ENCODE measurements around the gene KCTD2. TPM values are rescaled to one million over a fixed set of nuclear protein-coding genes. Genes with fewer than 3 reads are reported as not detected.

KCTD2 gene
- total RNA-seq, 1 donor from 2014 or later, result 22.3 TPM

DNA sequence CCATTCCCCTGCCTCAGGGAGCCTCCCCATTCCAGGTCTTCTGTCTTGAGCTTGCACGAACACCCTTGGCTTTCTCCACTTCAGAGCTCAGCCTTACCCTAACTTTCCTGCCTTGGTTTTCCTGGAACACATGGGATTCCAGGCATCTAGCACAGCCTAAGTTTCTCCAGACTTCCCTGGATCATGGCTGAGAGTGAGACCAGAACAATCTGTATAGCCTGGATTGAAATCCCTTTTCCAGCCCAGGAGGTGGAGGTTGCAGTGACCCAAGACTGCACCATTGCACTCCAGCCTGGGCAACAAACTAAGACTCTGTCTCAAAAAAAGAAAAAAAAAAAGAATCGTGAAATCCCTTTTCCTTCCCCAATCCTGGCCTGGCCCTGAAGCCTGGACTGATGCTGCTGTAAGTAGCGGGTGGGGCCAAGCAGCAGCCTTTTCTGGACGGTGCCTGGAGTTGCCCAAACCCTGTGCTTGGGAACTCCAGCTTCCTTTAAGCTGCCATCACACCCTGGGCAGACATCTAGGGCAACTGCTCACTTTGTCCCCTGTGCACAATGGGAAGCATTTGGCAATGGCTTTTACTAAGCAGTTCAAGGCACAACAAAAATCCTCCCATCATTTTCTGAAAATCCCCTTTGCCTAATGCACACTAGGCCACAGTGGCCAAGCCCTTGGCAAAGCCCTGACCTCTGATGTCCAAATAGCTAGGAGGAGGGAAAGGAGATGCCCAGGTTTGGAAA lies 28.7 kb downstream of the KCTD2 start:
- Mint-ChIP-seq H3K9me3 (ENCODE audit: unreplicated experiment) (no peaks in the 10 kb centered on the region), H3K36me3 (ENCODE audit: unreplicated experiment) (no peaks in the 10 kb centered on the region), H3K4me1 (ENCODE audit: unreplicated experiment) (peaks cover 24% of the 10 kb centered on the region), H3K27me3 (ENCODE audit: unreplicated experiment) (no peaks in the 10 kb centered on the region), H3K27ac (ENCODE audit: unreplicated experiment) (no peak overlapping the region), H3K4me3 (ENCODE audit: unreplicated experiment) (no peak overlapping the region)
- TF ChIP-seq, protein P1, sequence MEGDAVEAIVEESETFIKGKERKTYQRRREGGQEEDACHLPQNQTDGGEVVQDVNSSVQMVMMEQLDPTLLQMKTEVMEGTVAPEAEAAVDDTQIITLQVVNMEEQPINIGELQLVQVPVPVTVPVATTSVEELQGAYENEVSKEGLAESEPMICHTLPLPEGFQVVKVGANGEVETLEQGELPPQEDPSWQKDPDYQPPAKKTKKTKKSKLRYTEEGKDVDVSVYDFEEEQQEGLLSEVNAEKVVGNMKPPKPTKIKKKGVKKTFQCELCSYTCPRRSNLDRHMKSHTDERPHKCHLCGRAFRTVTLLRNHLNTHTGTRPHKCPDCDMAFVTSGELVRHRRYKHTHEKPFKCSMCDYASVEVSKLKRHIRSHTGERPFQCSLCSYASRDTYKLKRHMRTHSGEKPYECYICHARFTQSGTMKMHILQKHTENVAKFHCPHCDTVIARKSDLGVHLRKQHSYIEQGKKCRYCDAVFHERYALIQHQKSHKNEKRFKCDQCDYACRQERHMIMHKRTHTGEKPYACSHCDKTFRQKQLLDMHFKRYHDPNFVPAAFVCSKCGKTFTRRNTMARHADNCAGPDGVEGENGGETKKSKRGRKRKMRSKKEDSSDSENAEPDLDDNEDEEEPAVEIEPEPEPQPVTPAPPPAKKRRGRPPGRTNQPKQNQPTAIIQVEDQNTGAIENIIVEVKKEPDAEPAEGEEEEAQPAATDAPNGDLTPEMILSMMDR (IDR thresholded peaks at IDR 0.05), result no peak
- DNase-seq (ENCODE audit: extremely low spot score, unreplicated experiment), result no peak

DNA sequence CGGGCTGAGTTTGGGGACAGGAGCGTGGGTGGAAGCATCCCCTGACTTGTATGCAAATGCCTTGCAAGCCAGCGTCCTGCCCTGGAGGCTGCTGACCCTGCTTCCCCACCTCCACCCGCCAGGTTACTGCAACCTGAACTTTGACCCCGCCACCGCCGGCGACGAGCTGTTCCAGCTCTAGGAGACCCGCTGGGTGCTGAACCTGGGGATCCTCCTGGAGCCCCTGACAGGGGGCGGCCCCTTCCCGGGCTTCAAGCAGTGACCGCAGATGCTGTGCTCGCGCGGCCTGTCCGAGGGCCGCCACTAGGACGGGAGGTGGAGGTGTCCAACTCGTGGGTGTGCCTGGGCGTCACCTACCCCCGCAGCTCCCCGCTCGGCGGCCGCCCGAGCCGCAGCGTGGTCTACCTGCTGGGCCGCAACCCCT lies 30.1 kb downstream of the KCTD2 start:
- no peaks in the 10 kb centered on the region for H3K27me3 Mint-ChIP-seq (ENCODE audit: unreplicated experiment)
- H3K4me1 Mint-ChIP-seq (ENCODE audit: unreplicated experiment), result peaks cover 37% of the 10 kb centered on the region
- no peaks in the 10 kb centered on the region for H3K9me3 Mint-ChIP-seq (ENCODE audit: unreplicated experiment)
- no peaks in the 10 kb centered on the region for H3K36me3 Mint-ChIP-seq (ENCODE audit: unreplicated experiment)
- TF ChIP-seq, protein P1 (IDR thresholded peaks at IDR 0.05), result no peak
- DNase-seq (ENCODE audit: extremely low spot score, unreplicated experiment), result no peak
- no peak overlapping the region for H3K4me3 Mint-ChIP-seq (ENCODE audit: unreplicated experiment)
- H3K27ac Mint-ChIP-seq (ENCODE audit: unreplicated experiment), result no peak overlapping the region

DNA sequence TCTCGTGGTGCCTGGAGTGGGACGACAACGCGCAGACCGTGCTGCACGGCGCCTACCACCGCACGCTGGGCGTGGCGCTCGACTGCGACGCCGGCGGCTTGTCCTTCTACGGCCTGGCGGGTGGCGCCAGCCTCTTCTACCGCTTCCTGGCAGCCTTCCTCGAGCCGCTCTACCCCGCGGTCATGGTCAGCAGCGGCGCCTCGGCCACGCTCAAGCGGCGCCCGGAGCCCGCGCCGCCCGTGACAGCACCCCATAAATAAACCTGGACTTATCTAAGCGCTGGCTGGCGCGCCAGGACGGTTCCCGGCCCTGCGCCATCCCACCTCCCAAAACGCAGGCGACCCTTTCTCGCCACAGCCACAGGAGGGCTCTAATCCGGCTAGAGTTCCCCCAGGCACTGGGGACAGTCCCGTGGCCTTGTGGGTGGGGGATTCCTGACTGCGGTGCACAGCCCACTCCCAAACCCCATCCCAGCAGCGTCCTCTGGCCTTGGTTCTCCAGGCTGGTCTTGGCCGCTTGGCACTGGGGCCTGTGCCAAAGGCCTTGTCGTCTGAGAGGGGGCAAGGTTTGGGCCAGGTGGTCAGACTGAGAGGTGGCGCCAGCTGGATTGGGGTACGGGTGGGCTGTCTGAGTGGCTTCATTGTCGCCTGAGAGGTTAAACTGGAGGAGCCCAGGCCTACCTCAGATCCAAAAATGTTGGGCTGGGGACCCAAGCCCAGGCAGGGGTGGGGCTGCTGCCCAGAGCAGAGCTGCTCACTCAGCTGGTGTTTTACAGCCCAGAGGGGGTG lies 30.7 kb downstream of the KCTD2 start:
- peaks cover 43% of the 10 kb centered on the region for H3K4me1 Mint-ChIP-seq (ENCODE audit: unreplicated experiment)
- DNase-seq (ENCODE audit: extremely low spot score, unreplicated experiment), result no peak
- H3K36me3 Mint-ChIP-seq (ENCODE audit: unreplicated experiment), result no peaks in the 10 kb centered on the region
- no peaks in the 10 kb centered on the region for H3K27me3 Mint-ChIP-seq (ENCODE audit: unreplicated experiment)
- TF ChIP-seq, protein P1 (IDR thresholded peaks at IDR 0.05), result no peak
- no peaks in the 10 kb centered on the region for H3K9me3 Mint-ChIP-seq (ENCODE audit: unreplicated experiment)
- no peak overlapping the region for H3K4me3 Mint-ChIP-seq (ENCODE audit: unreplicated experiment)
- peak overlapping the region; percentile 89 for H3K27ac Mint-ChIP-seq (ENCODE audit: unreplicated experiment)

DNA sequence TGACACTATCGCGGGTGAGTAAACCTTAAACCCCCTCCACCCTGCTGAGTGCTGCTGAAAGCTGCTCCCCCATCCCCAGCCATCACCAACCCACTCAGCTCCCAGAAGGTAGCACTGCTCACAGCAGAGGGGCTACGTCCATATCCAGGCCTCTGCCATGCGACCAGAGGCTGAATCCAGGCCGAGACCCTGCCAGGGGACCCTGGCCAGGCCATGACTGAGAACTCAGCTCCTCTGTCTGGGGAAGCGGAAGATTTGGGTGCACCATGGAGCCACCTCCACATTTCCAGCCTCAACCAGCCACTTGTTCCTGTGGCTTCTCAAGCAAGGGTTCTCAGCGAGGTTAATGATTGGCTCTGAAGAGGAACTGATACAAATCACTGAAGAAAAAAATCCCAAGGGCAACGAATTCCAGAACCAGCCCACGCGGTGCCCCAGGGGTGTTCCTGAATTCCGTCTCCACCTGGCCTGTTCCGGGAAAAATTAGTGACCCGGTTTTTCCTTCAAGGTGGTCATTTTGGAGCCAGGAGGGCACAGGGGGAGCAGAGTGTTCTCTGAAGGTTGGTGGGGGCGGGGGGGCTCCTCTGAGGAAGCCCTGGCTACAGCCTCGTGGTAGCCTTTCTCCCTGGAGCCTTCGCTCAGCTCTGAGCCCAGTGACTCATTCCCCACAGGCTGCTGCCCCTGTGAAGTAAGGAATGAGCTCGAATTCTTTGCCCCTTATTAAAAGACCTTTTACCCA lies 31.4 kb downstream of the KCTD2 start:
- TF ChIP-seq, protein P1 (IDR thresholded peaks at IDR 0.05), result no peak
- H3K9me3 Mint-ChIP-seq (ENCODE audit: unreplicated experiment), result no peaks in the 10 kb centered on the region
- H3K36me3 Mint-ChIP-seq (ENCODE audit: unreplicated experiment), result no peaks in the 10 kb centered on the region
- peak overlapping the region; percentile 89 for H3K27ac Mint-ChIP-seq (ENCODE audit: unreplicated experiment)
- no peak overlapping the region for H3K4me3 Mint-ChIP-seq (ENCODE audit: unreplicated experiment)
- DNase-seq (ENCODE audit: extremely low spot score, unreplicated experiment), result no peak
- H3K4me1 Mint-ChIP-seq (ENCODE audit: unreplicated experiment), result peaks cover 45% of the 10 kb centered on the region
- H3K27me3 Mint-ChIP-seq (ENCODE audit: unreplicated experiment), result no peaks in the 10 kb centered on the region

DNA sequence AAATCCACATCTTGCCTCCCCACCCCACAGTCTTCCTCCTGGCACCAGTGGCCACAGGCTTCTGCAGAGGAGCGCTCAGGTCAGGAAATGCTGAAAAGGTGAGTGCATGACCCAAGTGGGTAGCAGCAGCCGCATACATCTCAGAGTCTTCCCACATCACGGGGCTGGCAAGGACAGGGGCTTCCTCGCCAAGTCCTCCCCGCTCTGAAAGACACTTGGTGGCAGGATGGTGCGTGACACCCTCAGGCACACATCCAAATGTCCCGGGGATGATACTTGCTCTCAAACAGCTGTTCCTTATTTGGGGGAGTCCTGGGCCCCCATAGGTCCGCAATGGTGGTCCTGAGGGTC lies 32.0 kb downstream of the KCTD2 start:
- H3K36me3 Mint-ChIP-seq (ENCODE audit: unreplicated experiment), result no peaks in the 10 kb centered on the region
- H3K27ac Mint-ChIP-seq (ENCODE audit: unreplicated experiment), result peak overlapping the region; percentile 89
- no peaks in the 10 kb centered on the region for H3K9me3 Mint-ChIP-seq (ENCODE audit: unreplicated experiment)
- TF ChIP-seq, protein P1 (IDR thresholded peaks at IDR 0.05), result no peak
- peaks cover 50% of the 10 kb centered on the region for H3K4me1 Mint-ChIP-seq (ENCODE audit: unreplicated experiment)
- H3K27me3 Mint-ChIP-seq (ENCODE audit: unreplicated experiment), result no peaks in the 10 kb centered on the region
- peak overlapping the region; percentile 6 for H3K4me3 Mint-ChIP-seq (ENCODE audit: unreplicated experiment)
- no peak for DNase-seq (ENCODE audit: extremely low spot score, unreplicated experiment)
